H1 (cell line): ENCODE results near the gene SYNDIG1. TPM values are rescaled to one million over a fixed set of nuclear protein-coding genes. Genes with fewer than 3 reads are reported as not detected.
A peak's percentile ranks its signal among the peaks of the same experiment; 100 is the strongest.

Source experiments
- CTCF ChIA-PET: fragments of 300-600 bp; sonication (Branson Sonifier 250); formaldehyde crosslinking; loops from one replicate; lab custom pipeline; 2021; ENCODE audit not compliant: partially characterized antibody; lab: Charles Lee
- POLR2A ChIA-PET: fragments of 300-600 bp; sonication (Branson Sonifier 250); formaldehyde crosslinking; loops from one replicate; lab custom pipeline; 2021; ENCODE audit warnings: inconsistent platforms; ENCODE audit not compliant: partially characterized antibody; lab: Charles Lee
- DNase-seq, 2 experiments: peaks; one replicate each; pipeline versions ENCODE4 v3.0.0 to v3.0.0-alpha.2; 2010 to 2022; ENCODE audit warnings: low spot score in 2 of 2, low read depth in 1 of 2, mixed read lengths in 1 of 2
- FAIRE-seq: peaks from 2 replicates; lab custom pipeline; 2011; peaks lifted over from hg19 to GRCh38; lab: Jason Lieb, UNC
- H2AFZ ChIP-seq: 2 replicates; pipeline ENCODE4 v1.8.1; 2012; ENCODE audit warnings: low read length, inconsistent platforms
- H2AK5ac ChIP-seq: 2 replicates; pipeline ENCODE4 v1.6.1; 2013; ENCODE audit warnings: low read depth, low read length
- H2BK120ac ChIP-seq: replicated peaks from 2 replicates; pipeline ENCODE3; 2013; ENCODE audit warnings: low read depth, low read length, inconsistent platforms
- H2BK12ac ChIP-seq: 2 replicates; pipeline ENCODE4 v1.6.1; 2013; ENCODE audit warnings: low read depth, low read length
- H2BK15ac ChIP-seq: 2 replicates; pipeline ENCODE4 v1.6.1; 2013; ENCODE audit warnings: low read length
- H2BK20ac ChIP-seq: 2 replicates; pipeline ENCODE4 v1.6.1; 2013; ENCODE audit warnings: low read length
- H2BK5ac ChIP-seq: 2 replicates; pipeline ENCODE4 v1.6.1; 2013; ENCODE audit warnings: low read depth, low read length
- H3K14ac ChIP-seq: 2 replicates; pipeline ENCODE4 v1.6.1; 2013; ENCODE audit warnings: inconsistent platforms; ENCODE audit not compliant: insufficient read length
- H3K18ac ChIP-seq: 2 replicates; pipeline ENCODE4 v1.6.1; 2013; ENCODE audit warnings: low read length; ENCODE audit errors: extremely low read depth
- H3K23ac ChIP-seq: 2 replicates; pipeline ENCODE4 v1.6.1; 2013; ENCODE audit warnings: inconsistent platforms; ENCODE audit not compliant: insufficient read length
- H3K23me2 ChIP-seq: 2 replicates; pipeline ENCODE4 v1.6.1; 2013; ENCODE audit warnings: low read depth, low read length
- H3K27ac ChIP-seq: 2 replicates; pipeline ENCODE4 v1.6.1; 2011; ENCODE audit warnings: low read depth, low read length, inconsistent platforms
- H3K27me3 ChIP-seq, 4 experiments: replicated peaks in 1 of 4; 1 replicate in 1 of 4; 2 replicates in 3 of 4; pipeline versions ENCODE4 v1.6.1 to v1.8.1; 2011 to 2013; ENCODE audit warnings: low read length in 3 of 4, mild to moderate bottlenecking in 3 of 4, inconsistent platforms in 2 of 4, mixed read lengths in 2 of 4, moderate library complexity in 1 of 4; ENCODE audit not compliant: control insufficient read depth in 3 of 4, insufficient read depth in 3 of 4; ENCODE audit errors: extremely low read depth in 1 of 4
- H3K36me3 ChIP-seq, 4 experiments: 2 replicates each; pipeline versions ENCODE4 v1.6.1 to v1.8.1; 2011 to 2013; ENCODE audit warnings: mild to moderate bottlenecking in 4 of 4, low read length in 3 of 4, moderate library complexity in 2 of 4, control low read depth in 1 of 4, inconsistent platforms in 1 of 4; ENCODE audit not compliant: insufficient read depth in 4 of 4, control insufficient read depth in 2 of 4
- H3K4ac ChIP-seq: replicated peaks from 2 replicates; pipeline ENCODE3; 2013; ENCODE audit warnings: low read length, low read depth, mixed read lengths, inconsistent platforms; ENCODE audit not compliant: insufficient read length
- H3K4me1 ChIP-seq, 4 experiments: replicated peaks in 1 of 4; 1 replicate in 1 of 4; 2 replicates in 3 of 4; pipeline versions ENCODE4 v1.6.1 to v1.8.1; 2011 to 2013; ENCODE audit warnings: low read length in 3 of 4, inconsistent platforms in 2 of 4, mixed read lengths in 1 of 4; ENCODE audit not compliant: insufficient read depth in 4 of 4, control insufficient read depth in 3 of 4
- H3K4me2 ChIP-seq, 2 experiments: 2 replicates each; pipeline versions ENCODE4 v1.6.1 to v1.8.1; 2011 to 2013; ENCODE audit warnings: low read depth in 2 of 2, low read length in 2 of 2, control low read depth in 1 of 2, inconsistent platforms in 1 of 2, mild to moderate bottlenecking in 1 of 2; ENCODE audit not compliant: insufficient read depth in 1 of 2
- H3K4me3 ChIP-seq, 4 experiments: fragments of 200-600, 300-600 bp in 1 of 4; sonication (generic), shearing (Covaris generic), sonication (Bioruptor Twin) in 1 of 4; 2 replicates each; pipeline versions ENCODE4 v1.5.1 to v1.8.1; 2011 to 2016; ENCODE audit warnings: low read length in 4 of 4, low read depth in 3 of 4, control low read depth in 2 of 4, inconsistent platforms in 2 of 4, mild to moderate bottlenecking in 2 of 4, mixed read lengths in 1 of 4, moderate library complexity in 1 of 4; ENCODE audit not compliant: insufficient read depth in 2 of 4; ENCODE audit errors: extremely low read depth in 1 of 4
- H3K56ac ChIP-seq: replicated peaks from 2 replicates; pipeline ENCODE3; 2013; ENCODE audit warnings: low read depth, mild to moderate bottlenecking, mixed read lengths, low read length, inconsistent platforms; ENCODE audit not compliant: insufficient read length
- H3K79me1 ChIP-seq: 2 replicates; pipeline ENCODE4 v1.6.1; 2013; ENCODE audit warnings: low read depth, low read length, control low read depth
- H3K79me2 ChIP-seq, 2 experiments: 2 replicates each; pipeline versions ENCODE4 v1.6.1 to v1.8.1; 2012 to 2013; ENCODE audit warnings: low read length in 2 of 2, mild to moderate bottlenecking in 2 of 2, inconsistent platforms in 1 of 2; ENCODE audit not compliant: insufficient read depth in 2 of 2, control insufficient read depth in 1 of 2
- H3K9ac ChIP-seq, 4 experiments: replicated peaks in 1 of 4; 1 replicate in 1 of 4; 2 replicates in 3 of 4; pipeline versions ENCODE4 v1.6.1 to v1.8.1; 2011 to 2013; ENCODE audit warnings: low read depth in 3 of 4, low read length in 3 of 4, control low read depth in 2 of 4, mild to moderate bottlenecking in 2 of 4, moderate library complexity in 2 of 4, inconsistent platforms in 1 of 4; ENCODE audit errors: extremely low read depth in 1 of 4
- H3K9me3 ChIP-seq, 2 experiments: 2 replicates each; pipeline versions ENCODE4 v1.6.1 to v1.8.1; 2012 to 2013; ENCODE audit warnings: mild to moderate bottlenecking in 2 of 2, moderate library complexity in 2 of 2, control low read depth in 1 of 2, inconsistent platforms in 1 of 2, low read depth in 1 of 2, low read length in 1 of 2, mixed read lengths in 1 of 2; ENCODE audit not compliant: insufficient read depth in 2 of 2
- H4K20me1 ChIP-seq, 2 experiments: replicated peaks in 1 of 2; 2 replicates each; pipeline versions ENCODE3 to v1.8.1; 2011 to 2013; ENCODE audit warnings: inconsistent platforms in 2 of 2, low read length in 2 of 2, mild to moderate bottlenecking in 1 of 2; ENCODE audit not compliant: insufficient read depth in 2 of 2, control insufficient read depth in 1 of 2
- H4K5ac ChIP-seq: 2 replicates; pipeline ENCODE4 v1.6.1; 2013; ENCODE audit warnings: low read length, low read depth, mixed read lengths, inconsistent platforms; ENCODE audit not compliant: insufficient read length
- H4K8ac ChIP-seq: 2 replicates; pipeline ENCODE4 v1.8.0; 2013; ENCODE audit warnings: mild to moderate bottlenecking, moderate library complexity, low read length, inconsistent platforms; ENCODE audit not compliant: insufficient read depth; ENCODE audit errors: extremely low read depth
- H4K91ac ChIP-seq: replicated peaks from 2 replicates; pipeline ENCODE3; 2013; ENCODE audit warnings: low read length, mixed read lengths, inconsistent platforms; ENCODE audit not compliant: insufficient read length
- ASH2L ChIP-seq: fragments of 200-600, 300-600 bp; sonication (generic); IDR thresholded peaks from one replicate; pipeline ENCODE4 v1.7.1; 2017; ENCODE audit warnings: low read length
- BRCA1 ChIP-seq: IDR thresholded peaks from 2 replicates; pipeline ENCODE4 v1.6.1; 2012; ENCODE audit warnings: low read depth, low read length, improper control_type of control experiment
- CHD1 ChIP-seq: IDR thresholded peaks from 2 replicates; pipeline ENCODE4 v1.6.1; 2012; ENCODE audit warnings: low read depth, low read length, improper control_type of control experiment
- EGR1 ChIP-seq: IDR thresholded peaks from 2 replicates; pipeline ENCODE4 v1.6.1; 2011; ENCODE audit warnings: low read depth, low read length, borderline replicate concordance
- FOSL1 ChIP-seq: IDR thresholded peaks from 2 replicates; pipeline ENCODE4 v1.6.1; 2011; ENCODE audit warnings: mild to moderate bottlenecking, low read depth, low read length, moderate library complexity; ENCODE audit not compliant: insufficient read depth
- HDAC6 ChIP-seq: IDR thresholded peaks from one replicate; pipeline ENCODE4 v1.7.1; 2012; ENCODE audit warnings: low read depth, mild to moderate bottlenecking, inconsistent platforms, low read length, moderate library complexity
- KDM4A ChIP-seq: IDR thresholded peaks from one replicate; pipeline ENCODE4 v1.7.1; 2012; ENCODE audit warnings: low read depth, mild to moderate bottlenecking, moderate library complexity, low read length, inconsistent platforms; ENCODE audit not compliant: severe bottlenecking
- MAFK ChIP-seq: IDR thresholded peaks from 2 replicates; pipeline ENCODE4 v1.6.1; 2012; ENCODE audit warnings: low read depth, mild to moderate bottlenecking, improper control_type of control experiment, low read length
- NANOG ChIP-seq: IDR thresholded peaks from 2 replicates; pipeline ENCODE4 v1.6.1; 2011; ENCODE audit warnings: low read length, low read depth, mild to moderate bottlenecking, inconsistent platforms; ENCODE audit not compliant: insufficient read depth, poor library complexity, severe bottlenecking
- POLR2A ChIP-seq, 2 experiments: IDR thresholded peaks; 1 replicate in 1 of 2; 2 replicates in 1 of 2; pipeline ENCODE4 v1.6.1; 2011; ENCODE audit warnings: low read depth in 2 of 2, low read length in 2 of 2, mild to moderate bottlenecking in 2 of 2; ENCODE audit errors: control extremely low read depth in 1 of 2
- POU5F1 ChIP-seq: IDR thresholded peaks from 2 replicates; pipeline ENCODE4 v1.6.1; 2011; ENCODE audit warnings: low read depth, mild to moderate bottlenecking, low read length, moderate library complexity
- SAP30 ChIP-seq: fragments of 300-600 bp; sonication (generic); IDR thresholded peaks from 2 replicates; pipeline ENCODE4 v1.7.1; 2012; ENCODE audit warnings: low read length, moderate library complexity, mild to moderate bottlenecking, inconsistent platforms; ENCODE audit not compliant: insufficient read depth, insufficient replicate concordance
- SIRT6 ChIP-seq: IDR thresholded peaks from one replicate; pipeline ENCODE4 v1.7.1; 2012; ENCODE audit warnings: low read length, inconsistent platforms
- SIX5 ChIP-seq: IDR thresholded peaks from 2 replicates; pipeline ENCODE4 v1.6.1; 2011; ENCODE audit warnings: mild to moderate bottlenecking, low read depth, low read length
- SP1 ChIP-seq: IDR thresholded peaks from 2 replicates; pipeline ENCODE4 v1.6.1; 2011; ENCODE audit warnings: low read depth, low read length
- SRF ChIP-seq: IDR thresholded peaks from 2 replicates; pipeline ENCODE4 v1.6.1; 2011; ENCODE audit warnings: mild to moderate bottlenecking, low read depth, low read length, moderate library complexity
- SUZ12 ChIP-seq: fragments of 200-600 bp; sonication (generic); IDR thresholded peaks from 2 replicates; pipeline ENCODE4 v1.6.1; 2012; ENCODE audit warnings: mild to moderate bottlenecking, inconsistent platforms, low read length, moderate library complexity, mixed read lengths
- WGBS, 2 experiments: shearing (Covaris generic) in 1 of 2; methylation state at CpG; one replicate each; pipeline versions ENCODE4 v1.1.6 to v1.1.7; 2013 to 2015; ENCODE audit warnings: low lambda C conversion rate in 2 of 2, mixed read lengths in 2 of 2, inconsistent platforms in 1 of 2, low coverage in 1 of 2, missing lambda C conversion rate in 1 of 2; ENCODE audit not compliant: insufficient replicate concordance in 2 of 2, insufficient coverage in 1 of 2, insufficient read length in 1 of 2; ENCODE audit errors: extremely low coverage in 1 of 2, missing lambda C conversion rate in 1 of 2; 5-methylcytosine and 5-hydroxymethylcytosine counted together
- polyA plus RNA-seq, 7 experiments: library from polyadenylated mRNA; depleted of rRNA in 3 of 7; stranded (reverse) in 5 of 7; unstranded in 2 of 7; fragments of >200 nt in 5 of 7; fragments of 200-250 nt in 2 of 7; gene quantifications; 1 replicate in 5 of 7; 2 replicates in 1 of 7; 4 replicates in 1 of 7; pipeline versions ENCODE4 v1.2.1 to v1.2.3, GENCODE V29; 2011 to 2013; ENCODE audit warnings: missing spikeins in 2 of 7, mixed read lengths in 2 of 7
- total RNA-seq: library from RNA; stranded (reverse); fragmentation: NEBNext Ultra II Directional; extraction: Animal tissue kit (Norgen Biotek cat#: 25700); gene quantifications from 2 replicates; pipeline ENCODE4 v1.2.1, GENCODE V29; 2021

Gene SYNDIG1
- total and polyA plus RNA-seq, 2 of the 8 experiments (the other 6 are each of a cell fraction or from before 2014, with no cell fraction given): 6.5 to 7.8 TPM

- Histone ChIP-seq H2BK120ac (no peak overlapping the region), H2BK15ac (peak overlapping the region; percentile 14; the same call in 1 of the 2 replicates), H4K91ac (peak overlapping the region; percentile 8), H3K79me2 (no peaks in the 10 kb centered on the region), H4K20me1 (no peaks in the 10 kb centered on the region), H3K27me3 (no peaks in the 10 kb centered on the region), H2BK12ac (no peak overlapping the region), H3K18ac (no peak overlapping the region), H2BK5ac (no peak overlapping the region), H3K4me3 (no peak overlapping the region), H3K4me2 (no peak overlapping the region), H3K23ac (no peak overlapping the region), H3K4me1 (peaks cover 0 to 10% (median 0%) of the 10 kb centered on the region in 4 experiments; a peak in 3 of 7 replicates), H2AK5ac (no peak overlapping the region), H3K27ac (no peak overlapping the region), H3K56ac (no peak overlapping the region), H3K36me3 (no peaks in the 10 kb centered on the region), H2BK20ac (no peak overlapping the region), H3K14ac (no peak overlapping the region), H3K4ac (no peak overlapping the region), H4K5ac (no peak overlapping the region), H3K23me2 (no peaks in the 10 kb centered on the region), H3K9ac (no peak overlapping the region), H2AFZ (no peak overlapping the region), H3K79me1 (no peaks in the 10 kb centered on the region), H3K9me3 (peaks cover 18 to 21% of the 10 kb centered on the region in 2 experiments), H4K8ac (no peak overlapping the region)
- DNase-seq (no peak), FAIRE-seq (no peak)
- WGBS, 2 experiments: 84% methylated on average over 6 of the region's 6 CpGs; no CpG with 5 or more reads in 1 of the 2 experiments
- CTCF ChIA-PET: no interaction called here
- POLR2A ChIA-PET: no interaction called here
- TF ChIP-seq SIX5 (no peak), MAFK (no peak), FOSL1 (no peak), ASH2L (no peak), KDM4A (no peak), POU5F1 (no peak), SRF (no peak), HDAC6 (no peak), SIRT6 (no peak), NANOG (no peak), EGR1 (no peak), SAP30 (no peak), BRCA1 (no peak), SP1 (no peak), POLR2A (IDR thresholded peaks at IDR 0.05; ENCODE audit: control extremely low read depth in 1 of 2, low read depth in 2 of 2, low read length in 2 of 2) (no peak), SUZ12 (no peak), CHD1 (no peak)
Observed at GRCh38 chr20:24419786-24420185, 49.6 kb upstream of the SYNDIG1 start.
